HEK293 (cell line): Measurements from ENCODE around the gene AGXT.

Experiments
- CTCF ChIA-PET: fragments of 350-600 bp; formaldehyde crosslinking; extraction: SDS; loops from one replicate; lab custom pipeline; 2021; ENCODE audit warnings: antibody characterized with exemption; lab: Yijun Ruan, JAX
- POLR2A ChIA-PET: fragments of 300-600 bp; formaldehyde crosslinking; extraction: SDS; loops from one replicate; lab custom pipeline; 2020; ENCODE audit warnings: antibody characterized with exemption, inconsistent platforms; lab: Yijun Ruan, JAX
- H3K27ac ChIP-seq: fragments of 200-500 bp; sonication (Bioruptor generic); 2 replicates; pipeline ENCODE4 v1.5.1; 2014; ENCODE audit warnings: low read depth, low read length, control low read depth, inconsistent platforms; ENCODE audit errors: extremely low read depth
- H3K36me3 ChIP-seq, 2 experiments: fragments of 200-500 bp in 1 of 2; sonication (Bioruptor generic) in 1 of 2; 1 replicate in 1 of 2; 2 replicates in 1 of 2; pipeline ENCODE4 v1.5.1; 2014 to 2017; ENCODE audit warnings: inconsistent platforms in 2 of 2, low read length in 2 of 2; ENCODE audit not compliant: control insufficient read depth in 2 of 2, insufficient read depth in 1 of 2
- H3K4me1 ChIP-seq: fragments of 200-500 bp; sonication (Bioruptor generic); 2 replicates; pipeline ENCODE4 v1.5.1; 2014; ENCODE audit warnings: mild to moderate bottlenecking, low read length, inconsistent platforms; ENCODE audit not compliant: control insufficient read depth, insufficient read depth
- H3K4me3 ChIP-seq: 2 replicates; pipeline ENCODE4 v1.5.1; 2011; ENCODE audit warnings: low read depth, mild to moderate bottlenecking, control low read depth, low read length, moderate library complexity
- H3K9me3 ChIP-seq: fragments of 200-500 bp; sonication (Bioruptor generic); 2 replicates; pipeline ENCODE4 v1.5.1; 2014; ENCODE audit warnings: low read depth, low read length, inconsistent platforms; ENCODE audit not compliant: control insufficient read depth, insufficient read depth
- EGR2 ChIP-seq: fragments of 450-650 bp; formaldehyde crosslinking; IDR thresholded peaks from 2 replicates; pipeline ENCODE4 v1.5.1; 2016; ENCODE audit warnings: low read depth, missing biosample characterization, missing genetic modification characterization
- GLIS2 ChIP-seq: fragments of 450-650 bp; formaldehyde crosslinking; IDR thresholded peaks from 2 replicates; pipeline ENCODE4 v1.5.1; 2016; ENCODE audit warnings: missing biosample characterization, missing genetic modification characterization
- KLF1 ChIP-seq: fragments of 450-650 bp; formaldehyde crosslinking; IDR thresholded peaks from 2 replicates; pipeline ENCODE4 v1.5.1; 2016; ENCODE audit warnings: missing biosample characterization, missing genetic modification characterization
- KLF9 ChIP-seq: fragments of 450-650 bp; formaldehyde crosslinking; IDR thresholded peaks from 2 replicates; pipeline ENCODE4 v1.5.1; 2016; ENCODE audit warnings: missing biosample characterization, missing genetic modification characterization, low read depth
- SP2 ChIP-seq: fragments of 450-650 bp; formaldehyde crosslinking; IDR thresholded peaks from 2 replicates; pipeline ENCODE4 v1.5.1; 2016; ENCODE audit warnings: missing biosample characterization, missing genetic modification characterization
- SP3 ChIP-seq: fragments of 450-650 bp; formaldehyde crosslinking; IDR thresholded peaks from 2 replicates; pipeline ENCODE4 v1.5.1; 2016; ENCODE audit warnings: missing biosample characterization, missing genetic modification characterization
- WT1 ChIP-seq: fragments of 450-650 bp; formaldehyde crosslinking; IDR thresholded peaks from 2 replicates; pipeline ENCODE4 v1.5.1; 2016; ENCODE audit warnings: missing biosample characterization, missing genetic modification characterization
- ZBTB8A ChIP-seq: fragments of 450-650 bp; formaldehyde crosslinking; IDR thresholded peaks from 2 replicates; pipeline ENCODE4 v1.5.1; 2016; ENCODE audit warnings: missing biosample characterization, missing genetic modification characterization
- ZFHX2 ChIP-seq: fragments of 450-650 bp; formaldehyde crosslinking; conservative IDR thresholded peaks from 2 replicates; pipeline ENCODE4 v1.5.1; 2016; ENCODE audit warnings: missing biosample characterization, missing genetic modification characterization
- ZIC2 ChIP-seq: fragments of 450-650 bp; formaldehyde crosslinking; IDR thresholded peaks from 2 replicates; pipeline ENCODE4 v1.5.1; 2016; ENCODE audit warnings: missing biosample characterization, missing genetic modification characterization
- ZNF140 ChIP-seq: fragments of 450-650 bp; formaldehyde crosslinking; IDR thresholded peaks from 2 replicates; pipeline ENCODE4 v1.5.1; 2016; ENCODE audit warnings: missing biosample characterization, missing genetic modification characterization
- ZNF157 ChIP-seq: fragments of 450-650 bp; formaldehyde crosslinking; IDR thresholded peaks from 2 replicates; pipeline ENCODE4 v1.5.1; 2016; ENCODE audit warnings: missing biosample characterization, missing genetic modification characterization
- ZNF274 ChIP-seq, 2 experiments: fragments of 200-500 bp in 1 of 2; fragments of 450-650 bp in 1 of 2; sonication (Bioruptor generic) in 1 of 2; formaldehyde crosslinking in 1 of 2; IDR thresholded peaks; 2 replicates each; pipeline versions ENCODE4 v1.5.1 to v1.6.1; 2014 to 2016; ENCODE audit warnings: borderline replicate concordance in 1 of 2, inconsistent platforms in 1 of 2, low read length in 1 of 2, missing biosample characterization in 1 of 2, missing genetic modification characterization in 1 of 2
- TF ChIP-seq, protein P1 (sequence below): fragments of 450-650 bp; formaldehyde crosslinking; IDR thresholded peaks from 2 replicates; pipeline ENCODE4 v1.5.1; 2017; ENCODE audit warnings: missing biosample characterization, missing genetic modification characterization
- TF ChIP-seq, protein P2 (sequence below): IDR thresholded peaks from 2 replicates; pipeline ENCODE4 v1.6.1; 2011; ENCODE audit warnings: mild to moderate bottlenecking, low read depth, low read length, borderline replicate concordance
- TF ChIP-seq, protein P3 (sequence below): fragments of 450-650 bp; formaldehyde crosslinking; IDR thresholded peaks from 2 replicates; pipeline ENCODE4 v1.5.1; 2017; ENCODE audit warnings: missing biosample characterization, mild to moderate bottlenecking, missing genetic modification characterization, moderate library complexity
- TF ChIP-seq, protein P4 (sequence below): fragments of 450-650 bp; formaldehyde crosslinking; IDR thresholded peaks from 2 replicates; pipeline ENCODE4 v1.5.1; 2016; ENCODE audit warnings: missing biosample characterization, missing genetic modification characterization
- TF ChIP-seq, protein P5 (sequence below): fragments of 450-650 bp; formaldehyde crosslinking; IDR thresholded peaks from 2 replicates; pipeline ENCODE4 v1.5.1; 2016; ENCODE audit warnings: missing biosample characterization, missing genetic modification characterization
- TF ChIP-seq, protein P6 (sequence below): fragments of 450-650 bp; formaldehyde crosslinking; optimal IDR thresholded peaks from 2 replicates; pipeline ENCODE3; 2016; ENCODE audit warnings: missing biosample characterization, mild to moderate bottlenecking, missing genetic modification characterization
- TF ChIP-seq, protein P7 (sequence below): fragments of 450-650 bp; IDR thresholded peaks from 2 replicates; pipeline ENCODE4 v1.5.1; 2018; ENCODE audit warnings: missing biosample characterization, mild to moderate bottlenecking, missing genetic modification characterization

AGXT gene

DNA sequence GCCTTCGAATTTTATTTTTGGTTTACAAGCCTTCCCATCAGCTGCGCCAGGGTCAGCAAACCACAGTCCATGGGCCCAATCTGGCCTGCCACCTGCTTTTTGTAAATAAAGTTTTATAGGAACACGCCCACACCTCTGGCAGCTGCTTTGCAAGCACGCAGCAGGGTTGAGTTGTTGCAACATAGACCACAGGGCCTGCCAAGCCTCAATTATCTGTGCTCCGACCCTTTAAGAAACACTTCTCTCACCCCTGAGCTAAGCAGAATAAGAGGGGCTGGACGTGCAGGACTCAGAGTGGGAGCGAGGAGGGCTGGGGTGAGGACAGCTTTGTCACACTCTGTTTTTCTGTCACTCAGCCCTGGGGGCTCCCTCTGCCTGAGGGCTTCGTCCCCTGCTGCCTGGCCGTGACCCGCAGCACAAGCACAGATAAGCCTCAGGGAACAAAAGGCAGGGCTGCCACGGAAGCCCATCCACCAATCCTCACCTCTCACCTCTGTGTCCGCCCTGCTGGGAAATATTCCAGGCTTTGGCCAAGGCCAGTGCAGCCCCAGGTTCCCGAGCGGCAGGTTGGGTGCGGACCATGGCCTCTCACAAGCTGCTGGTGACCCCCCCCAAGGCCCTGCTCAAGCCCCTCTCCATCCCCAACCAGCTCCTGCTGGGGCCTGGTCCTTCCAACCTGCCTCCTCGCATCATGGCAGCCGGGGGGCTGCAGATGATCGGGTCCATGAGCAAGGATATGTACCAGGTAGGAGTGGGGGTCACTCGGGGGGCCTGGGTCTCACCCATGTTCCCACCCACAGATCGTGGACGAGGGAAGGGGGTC, at the start of gene AGXT:
TSS of gene AGXT (plus strand) at position 539 of the 823 bp plus-strand sequence. CDS start at position 581, 42 bp downstream.
- H3K27ac ChIP-seq, result no peak within 1 kb of the TSS
- H3K9me3 ChIP-seq, result no peaks in the 10 kb centered on the region
- POLR2A ChIA-PET, result no interaction called here
- no peak within 1 kb of the TSS for H3K4me3 ChIP-seq
- no peaks in the 10 kb centered on the region for H3K36me3 ChIP-seq
- TF ChIP-seq EGR2 (tag by site-specific recombination) (peak; percentile 32; the same call in 1 of the 2 replicates), ZIC2 (tag by site-specific recombination) (peak; percentile 43; the same call in 1 of the 2 replicates), ZFHX2 (tag by site-specific recombination) (peak; percentile 79), ZNF140 (tag by site-specific recombination) (no peak)
- TF ChIP-seq, all 188 proteins: peak for 3
- CTCF ChIA-PET, result no interaction called here
- H3K4me1 ChIP-seq, result no peaks in the 10 kb centered on the region

DNA sequence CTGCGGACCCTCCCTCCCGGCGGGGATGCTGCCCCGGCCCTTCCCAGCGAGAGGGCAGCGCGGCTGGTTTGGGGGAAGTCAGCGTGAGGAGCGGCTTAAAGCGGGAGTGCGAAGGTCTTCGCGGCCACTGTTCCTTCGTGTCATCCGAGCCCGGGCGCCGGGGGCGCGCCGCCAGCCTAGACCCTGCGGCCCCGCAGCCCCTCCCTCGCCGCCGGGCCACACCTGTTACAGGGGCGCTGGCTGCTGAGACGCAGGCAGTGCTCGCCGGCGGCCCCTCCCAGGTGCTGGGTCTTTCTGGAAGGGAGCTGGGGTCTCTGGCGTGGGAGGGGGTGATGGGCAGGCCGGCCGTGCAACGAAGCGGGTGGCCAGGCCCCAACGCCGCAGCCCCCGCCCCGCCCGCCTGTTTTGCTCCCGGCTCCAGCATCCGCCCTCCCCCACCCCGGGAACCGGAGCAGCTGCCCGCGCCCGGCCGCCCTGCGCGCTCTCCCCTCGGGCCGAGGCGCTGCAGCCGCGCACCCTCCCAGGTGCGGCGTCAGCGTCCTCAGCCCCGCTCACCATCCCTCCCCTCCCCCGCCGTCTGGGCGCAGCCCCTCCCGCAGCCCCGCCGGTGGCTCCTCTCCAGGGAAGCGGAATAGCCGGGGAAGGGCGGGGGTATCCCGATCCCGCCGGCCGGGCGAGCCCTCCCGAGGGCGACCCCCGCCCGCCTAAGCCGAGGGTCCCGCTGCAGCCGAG, 49.3 kb upstream of the AGXT start:
- H3K4me3 ChIP-seq, result peak overlapping the region; percentile 52
- no peaks in the 10 kb centered on the region for H3K9me3 ChIP-seq
- H3K27ac ChIP-seq, result peak overlapping the region; percentile 84; the same call in 1 of the 2 replicates
- POLR2A ChIA-PET, result interaction anchor here (0.6 to 1.4 kb wide), 6 partner anchors 9 to 867 kb away, joined by 3 to 5 read pairs (median 3); partner anchors contain the start of gene DTYMK
- CTCF ChIA-PET, result interaction anchor here (1.0 kb wide), 1 partner anchor 15 kb away, joined by 3 read pairs; no protein-coding TSS in a partner anchor
- H3K36me3 ChIP-seq, result peaks cover 0 to 6% of the 10 kb centered on the region in 2 experiments; a peak in 1 of 3 replicates
- H3K4me1 ChIP-seq, result peaks cover 5% of the 10 kb centered on the region; the same call in 1 of the 2 replicates
- no peak for TF ChIP-seq SP3 (tag by site-specific recombination)
- TF ChIP-seq GLIS2, result peak; percentile 52
- TF ChIP-seq, protein P1, sequence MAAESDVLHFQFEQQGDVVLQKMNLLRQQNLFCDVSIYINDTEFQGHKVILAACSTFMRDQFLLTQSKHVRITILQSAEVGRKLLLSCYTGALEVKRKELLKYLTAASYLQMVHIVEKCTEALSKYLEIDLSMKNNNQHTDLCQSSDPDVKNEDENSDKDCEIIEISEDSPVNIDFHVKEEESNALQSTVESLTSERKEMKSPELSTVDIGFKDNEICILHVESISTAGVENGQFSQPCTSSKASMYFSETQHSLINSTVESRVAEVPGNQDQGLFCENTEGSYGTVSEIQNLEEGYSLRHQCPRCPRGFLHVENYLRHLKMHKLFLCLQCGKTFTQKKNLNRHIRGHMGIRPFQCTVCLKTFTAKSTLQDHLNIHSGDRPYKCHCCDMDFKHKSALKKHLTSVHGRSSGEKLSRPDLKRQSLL, result peak; percentile 71
- TF ChIP-seq ZBTB8A (tag by site-specific recombination), result peak; percentile 96
- TF ChIP-seq ZNF157 (tag by site-specific recombination), result no peak
- TF ChIP-seq SP2, result peak; percentile 15; the same call in 1 of the 2 replicates
- TF ChIP-seq, protein P2, sequence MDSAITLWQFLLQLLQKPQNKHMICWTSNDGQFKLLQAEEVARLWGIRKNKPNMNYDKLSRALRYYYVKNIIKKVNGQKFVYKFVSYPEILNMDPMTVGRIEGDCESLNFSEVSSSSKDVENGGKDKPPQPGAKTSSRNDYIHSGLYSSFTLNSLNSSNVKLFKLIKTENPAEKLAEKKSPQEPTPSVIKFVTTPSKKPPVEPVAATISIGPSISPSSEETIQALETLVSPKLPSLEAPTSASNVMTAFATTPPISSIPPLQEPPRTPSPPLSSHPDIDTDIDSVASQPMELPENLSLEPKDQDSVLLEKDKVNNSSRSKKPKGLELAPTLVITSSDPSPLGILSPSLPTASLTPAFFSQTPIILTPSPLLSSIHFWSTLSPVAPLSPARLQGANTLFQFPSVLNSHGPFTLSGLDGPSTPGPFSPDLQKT, result no peak
- peak; percentile 41; the same call in 1 of the 2 replicates for TF ChIP-seq KLF1
- no peak for TF ChIP-seq KLF9 (tag by site-specific recombination)
- TF ChIP-seq, protein P3, sequence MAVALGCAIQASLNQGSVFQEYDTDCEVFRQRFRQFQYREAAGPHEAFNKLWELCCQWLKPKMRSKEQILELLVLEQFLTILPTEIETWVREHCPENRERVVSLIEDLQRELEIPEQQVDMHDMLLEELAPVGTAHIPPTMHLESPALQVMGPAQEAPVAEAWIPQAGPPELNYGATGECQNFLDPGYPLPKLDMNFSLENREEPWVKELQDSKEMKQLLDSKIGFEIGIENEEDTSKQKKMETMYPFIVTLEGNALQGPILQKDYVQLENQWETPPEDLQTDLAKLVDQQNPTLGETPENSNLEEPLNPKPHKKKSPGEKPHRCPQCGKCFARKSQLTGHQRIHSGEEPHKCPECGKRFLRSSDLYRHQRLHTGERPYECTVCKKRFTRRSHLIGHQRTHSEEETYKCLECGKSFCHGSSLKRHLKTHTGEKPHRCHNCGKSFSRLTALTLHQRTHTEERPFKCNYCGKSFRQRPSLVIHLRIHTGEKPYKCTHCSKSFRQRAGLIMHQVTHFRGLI (tag by site-specific recombination), result no peak
- TF ChIP-seq WT1, result peak; percentile 21; the same call in 1 of the 2 replicates
- TF ChIP-seq ZNF274 (IDR thresholded peaks at IDR 0.05; ENCODE audit: low read length), result no peak
- no peak for TF ChIP-seq ZNF274 (tag by site-specific recombination; IDR thresholded peaks at IDR 0.05; ENCODE audit: borderline replicate concordance)
- TF ChIP-seq, protein P4, sequence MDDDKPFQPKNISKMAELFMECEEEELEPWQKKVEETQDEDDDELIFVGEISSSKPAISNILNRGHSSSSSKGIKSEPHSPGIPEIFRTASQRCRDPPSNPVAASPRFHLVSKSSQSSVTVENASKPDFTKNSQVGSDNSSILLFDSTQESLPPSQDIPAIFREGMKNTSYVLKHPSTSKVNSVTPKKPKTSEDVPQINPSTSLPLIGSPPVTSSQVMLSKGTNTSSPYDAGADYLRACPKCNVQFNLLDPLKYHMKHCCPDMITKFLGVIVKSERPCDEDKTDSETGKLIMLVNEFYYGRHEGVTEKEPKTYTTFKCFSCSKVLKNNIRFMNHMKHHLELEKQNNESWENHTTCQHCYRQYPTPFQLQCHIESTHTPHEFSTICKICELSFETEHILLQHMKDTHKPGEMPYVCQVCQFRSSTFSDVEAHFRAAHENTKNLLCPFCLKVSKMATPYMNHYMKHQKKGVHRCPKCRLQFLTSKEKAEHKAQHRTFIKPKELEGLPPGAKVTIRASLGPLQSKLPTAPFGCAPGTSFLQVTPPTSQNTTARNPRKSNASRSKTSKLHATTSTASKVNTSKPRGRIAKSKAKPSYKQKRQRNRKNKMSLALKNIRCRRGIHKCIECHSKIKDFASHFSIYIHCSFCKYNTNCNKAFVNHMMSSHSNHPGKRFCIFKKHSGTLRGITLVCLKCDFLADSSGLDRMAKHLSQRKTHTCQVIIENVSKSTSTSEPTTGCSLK (tag by site-specific recombination), result no peak
- TF ChIP-seq, protein P5, sequence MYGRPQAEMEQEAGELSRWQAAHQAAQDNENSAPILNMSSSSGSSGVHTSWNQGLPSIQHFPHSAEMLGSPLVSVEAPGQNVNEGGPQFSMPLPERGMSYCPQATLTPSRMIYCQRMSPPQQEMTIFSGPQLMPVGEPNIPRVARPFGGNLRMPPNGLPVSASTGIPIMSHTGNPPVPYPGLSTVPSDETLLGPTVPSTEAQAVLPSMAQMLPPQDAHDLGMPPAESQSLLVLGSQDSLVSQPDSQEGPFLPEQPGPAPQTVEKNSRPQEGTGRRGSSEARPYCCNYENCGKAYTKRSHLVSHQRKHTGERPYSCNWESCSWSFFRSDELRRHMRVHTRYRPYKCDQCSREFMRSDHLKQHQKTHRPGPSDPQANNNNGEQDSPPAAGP (tag by site-specific recombination), result peak; percentile 72; the same call in 1 of the 2 replicates
- TF ChIP-seq, protein P6, sequence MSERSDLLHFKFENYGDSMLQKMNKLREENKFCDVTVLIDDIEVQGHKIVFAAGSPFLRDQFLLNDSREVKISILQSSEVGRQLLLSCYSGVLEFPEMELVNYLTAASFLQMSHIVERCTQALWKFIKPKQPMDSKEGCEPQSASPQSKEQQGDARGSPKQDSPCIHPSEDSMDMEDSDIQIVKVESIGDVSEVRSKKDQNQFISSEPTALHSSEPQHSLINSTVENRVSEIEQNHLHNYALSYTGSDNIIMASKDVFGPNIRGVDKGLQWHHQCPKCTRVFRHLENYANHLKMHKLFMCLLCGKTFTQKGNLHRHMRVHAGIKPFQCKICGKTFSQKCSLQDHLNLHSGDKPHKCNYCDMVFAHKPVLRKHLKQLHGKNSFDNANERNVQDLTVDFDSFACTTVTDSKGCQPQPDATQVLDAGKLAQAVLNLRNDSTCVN, result peak; percentile 52
- TF ChIP-seq, protein P7, sequence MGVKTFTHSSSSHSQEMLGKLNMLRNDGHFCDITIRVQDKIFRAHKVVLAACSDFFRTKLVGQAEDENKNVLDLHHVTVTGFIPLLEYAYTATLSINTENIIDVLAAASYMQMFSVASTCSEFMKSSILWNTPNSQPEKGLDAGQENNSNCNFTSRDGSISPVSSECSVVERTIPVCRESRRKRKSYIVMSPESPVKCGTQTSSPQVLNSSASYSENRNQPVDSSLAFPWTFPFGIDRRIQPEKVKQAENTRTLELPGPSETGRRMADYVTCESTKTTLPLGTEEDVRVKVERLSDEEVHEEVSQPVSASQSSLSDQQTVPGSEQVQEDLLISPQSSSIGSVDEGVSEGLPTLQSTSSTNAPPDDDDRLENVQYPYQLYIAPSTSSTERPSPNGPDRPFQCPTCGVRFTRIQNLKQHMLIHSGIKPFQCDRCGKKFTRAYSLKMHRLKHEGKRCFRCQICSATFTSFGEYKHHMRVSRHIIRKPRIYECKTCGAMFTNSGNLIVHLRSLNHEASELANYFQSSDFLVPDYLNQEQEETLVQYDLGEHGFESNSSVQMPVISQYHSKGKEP (tag by site-specific recombination), result no peak
